IMR-90 (cell line): ENCODE measurements around the gene TOP2A. TPM values are rescaled to one million over a fixed set of nuclear protein-coding genes. Genes with fewer than 3 reads are reported as not detected.
A peak's percentile ranks its signal among the peaks of the same experiment; 100 is the strongest.

Experiments
- ATAC-seq: fragments of 200-7000 bp; cut with Tn5 transposase; 2 replicates; pipeline ENCODE4 v1.9.1; 2020; ENCODE audit warnings: low read depth, mild to moderate bottlenecking, moderate library complexity
- BruUV-seq: library from RNA; stranded (reverse); fragments of 400-500 nt; replicated peaks from 2 replicates; lab custom pipeline; 2021; lab: Mats Ljungman, UMichigan
- CTCF ChIA-PET: fragments of 300-600 bp; formaldehyde crosslinking; extraction: SDS; loops from one replicate; lab custom pipeline; 2021; ENCODE audit warnings: antibody characterized with exemption; lab: Yijun Ruan, JAX
- POLR2A ChIA-PET: fragments of 300-600 bp; sonication (Branson Sonifier 250); formaldehyde crosslinking; loops from one replicate; lab custom pipeline; 2022; ENCODE audit warnings: antibody characterized with exemption; ENCODE audit not compliant: unreplicated experiment; lab: Charles Lee
- DNase-seq: peaks from one replicate; pipeline ENCODE4 v3.0.0; 2013
- H2AFZ ChIP-seq: replicated peaks from 2 replicates; pipeline ENCODE3; 2013; ENCODE audit warnings: low read length, mild to moderate bottlenecking; ENCODE audit not compliant: poor library complexity
- H2AK5ac ChIP-seq: 2 replicates; pipeline ENCODE4 v1.6.1; 2013; ENCODE audit warnings: low read depth, low read length, inconsistent platforms
- H2AK9ac ChIP-seq: replicated peaks from 2 replicates; pipeline ENCODE3; 2013; ENCODE audit warnings: mild to moderate bottlenecking, low read depth, low read length, moderate library complexity; ENCODE audit not compliant: poor library complexity
- H2BK120ac ChIP-seq: 2 replicates; pipeline ENCODE4 v1.6.1; 2013; ENCODE audit warnings: low read depth, low read length, inconsistent platforms
- H2BK15ac ChIP-seq: 3 replicates; pipeline ENCODE4 v1.6.1; 2013; ENCODE audit warnings: low read depth, low read length, inconsistent platforms
- H2BK20ac ChIP-seq: 2 replicates; pipeline ENCODE4 v1.6.1; 2013; ENCODE audit warnings: low read depth, mild to moderate bottlenecking, inconsistent platforms, low read length, moderate library complexity
- H2BK5ac ChIP-seq: 2 replicates; pipeline ENCODE4 v1.6.1; 2013; ENCODE audit warnings: mild to moderate bottlenecking, low read depth, low read length, inconsistent platforms; ENCODE audit not compliant: poor library complexity, severe bottlenecking
- H3K14ac ChIP-seq: replicated peaks from 2 replicates; pipeline ENCODE4 v1.6.1; 2013; ENCODE audit warnings: low read depth, low read length, inconsistent platforms
- H3K18ac ChIP-seq: 2 replicates; pipeline ENCODE4 v1.6.1; 2013; ENCODE audit warnings: low read depth, low read length, control low read depth
- H3K23ac ChIP-seq: 2 replicates; pipeline ENCODE4 v1.6.1; 2013; ENCODE audit warnings: low read depth, low read length, inconsistent platforms
- H3K27ac ChIP-seq: 2 replicates; pipeline ENCODE4 v1.5.1; 2013; ENCODE audit warnings: mild to moderate bottlenecking, control low read depth, low read length; ENCODE audit not compliant: insufficient read depth
- H3K27me3 ChIP-seq: 2 replicates; pipeline ENCODE4 v1.6.1; 2013; ENCODE audit warnings: low read length; ENCODE audit not compliant: control insufficient read depth, insufficient read depth
- H3K36me3 ChIP-seq: 2 replicates; pipeline ENCODE4 v1.6.1; 2013; ENCODE audit warnings: low read length, mixed read lengths; ENCODE audit not compliant: control insufficient read depth, insufficient read depth
- H3K4ac ChIP-seq: 2 replicates; pipeline ENCODE4 v1.6.1; 2013; ENCODE audit warnings: low read depth, low read length, inconsistent platforms
- H3K4me1 ChIP-seq: 2 replicates; pipeline ENCODE4 v1.6.1; 2013; ENCODE audit warnings: low read length, mixed read lengths; ENCODE audit not compliant: control insufficient read depth, insufficient read depth
- H3K4me2 ChIP-seq: 2 replicates; pipeline ENCODE4 v1.6.1; 2013; ENCODE audit warnings: low read depth, mild to moderate bottlenecking, control low read depth, low read length, moderate library complexity
- H3K4me3 ChIP-seq: 2 replicates; pipeline ENCODE4 v1.5.1; 2013; ENCODE audit warnings: low read depth, mild to moderate bottlenecking, control low read depth, low read length, moderate library complexity; ENCODE audit not compliant: insufficient read depth
- H3K56ac ChIP-seq: 2 replicates; pipeline ENCODE4 v1.6.1; 2013; ENCODE audit warnings: low read length, inconsistent platforms; ENCODE audit not compliant: insufficient read depth; ENCODE audit errors: extremely low read depth
- H3K79me1 ChIP-seq, 2 experiments: 2 replicates each; pipeline ENCODE4 v1.6.1; 2013; ENCODE audit warnings: low read length in 2 of 2, inconsistent platforms in 1 of 2, low read depth in 1 of 2
- H3K9ac ChIP-seq: 2 replicates; pipeline ENCODE4 v1.6.1; 2013; ENCODE audit warnings: low read depth, low read length, control low read depth
- H3K9me1 ChIP-seq: 2 replicates; pipeline ENCODE4 v1.6.1; 2013; ENCODE audit warnings: low read length, inconsistent platforms; ENCODE audit not compliant: insufficient read depth
- H3K9me3 ChIP-seq: 2 replicates; pipeline ENCODE4 v1.6.1; 2013; ENCODE audit warnings: low read length; ENCODE audit not compliant: control insufficient read depth, insufficient read depth
- H4K20me1 ChIP-seq: 2 replicates; pipeline ENCODE4 v1.6.1; 2013; ENCODE audit warnings: low read length, inconsistent platforms; ENCODE audit not compliant: insufficient read depth
- H4K5ac ChIP-seq: 2 replicates; pipeline ENCODE4 v1.6.1; 2013; ENCODE audit warnings: mild to moderate bottlenecking, low read depth, low read length, control low read depth
- H4K8ac ChIP-seq, 2 experiments: 2 replicates each; pipeline ENCODE4 v1.6.1; 2013; ENCODE audit warnings: low read depth in 2 of 2, low read length in 2 of 2, control low read depth in 1 of 2, inconsistent platforms in 1 of 2
- H4K91ac ChIP-seq: 2 replicates; pipeline ENCODE4 v1.6.1; 2013; ENCODE audit warnings: low read depth, low read length, inconsistent platforms; ENCODE audit not compliant: insufficient read depth
- BHLHE40 ChIP-seq: fragments of 150-350 bp; IDR thresholded peaks from 2 replicates; pipeline ENCODE4 v1.6.1; 2016; ENCODE audit warnings: mild to moderate bottlenecking, low read depth, low read length
- CHD1 ChIP-seq: IDR thresholded peaks from 2 replicates; pipeline ENCODE4 v1.6.1; 2012; ENCODE audit warnings: low read depth, low read length, improper control_type of control experiment
- FOS ChIP-seq: fragments of 150-350 bp; IDR thresholded peaks from 2 replicates; pipeline ENCODE4 v1.6.1; 2016; ENCODE audit warnings: low read depth, low read length
- MAFK ChIP-seq: IDR thresholded peaks from 2 replicates; pipeline ENCODE4 v1.6.1; 2012; ENCODE audit warnings: low read depth, low read length, improper control_type of control experiment
- MAZ ChIP-seq: IDR thresholded peaks from 2 replicates; pipeline ENCODE4 v1.6.1; 2012; ENCODE audit warnings: low read depth, mild to moderate bottlenecking, low read length, improper control_type of control experiment, moderate library complexity, borderline replicate concordance
- MXI1 ChIP-seq: IDR thresholded peaks from 2 replicates; pipeline ENCODE4 v1.6.1; 2012; ENCODE audit warnings: low read depth, mild to moderate bottlenecking, low read length, moderate library complexity, borderline replicate concordance
- NFE2L2 ChIP-seq: fragments of 150-350 bp; IDR thresholded peaks from 2 replicates; pipeline ENCODE4 v1.6.1; 2016; ENCODE audit warnings: low read depth, mild to moderate bottlenecking, low read length
- POLR2A ChIP-seq: IDR thresholded peaks from 2 replicates; pipeline ENCODE4 v1.6.1; 2012; ENCODE audit warnings: mild to moderate bottlenecking, low read depth, low read length
- RAD21 ChIP-seq: IDR thresholded peaks from 2 replicates; pipeline ENCODE4 v1.6.1; 2012; ENCODE audit warnings: low read length, improper control_type of control experiment
- RFX5 ChIP-seq: IDR thresholded peaks from 2 replicates; pipeline ENCODE4 v1.8.0; 2012; ENCODE audit warnings: low read depth, mild to moderate bottlenecking, low read length, moderate library complexity
- SMC3 ChIP-seq: fragments of 150-350 bp; IDR thresholded peaks from 2 replicates; pipeline ENCODE4 v1.6.1; 2016; ENCODE audit warnings: low read depth, mild to moderate bottlenecking, antibody characterized with exemption, low read length, moderate library complexity
- WGBS, 2 experiments: methylation state at CpG; one replicate each; pipeline versions ENCODE4 v1.1.5 to v1.1.7; 2013; ENCODE audit warnings: missing lambda C conversion rate in 2 of 2; ENCODE audit not compliant: insufficient read length in 1 of 2; ENCODE audit errors: extremely low coverage in 2 of 2; 5-methylcytosine and 5-hydroxymethylcytosine counted together
- dilution Hi-C: fragments of 300-500 bp; cut with HindIII; formaldehyde crosslinking; loops from one replicate; pipeline ENCODE4 v1.14.3; 2018; ENCODE audit warnings: low sequenced_read_pairs; ENCODE audit not compliant: unreplicated experiment
- in situ Hi-C: fragments of 300-500 bp; cut with MboI; formaldehyde crosslinking; loops from 3 replicates; pipeline ENCODE4 v1.14.3; 2019; ENCODE audit warnings: low sequenced_read_pairs, inconsistent platforms, mixed read lengths
- intact Hi-C: fragments of 100-400 bp; cut with micrococcal nuclease; formaldehyde crosslinking; loops from 2 replicates; pipeline ENCODE4 v1.10.0; 2022
- polyA plus RNA-seq, 3 experiments: library from polyadenylated mRNA; depleted of rRNA; stranded (reverse); fragments of >200 nt; gene quantifications; 2 replicates each; pipeline ENCODE4 v1.2.3, GENCODE V29; 2012; ENCODE audit warnings: low replicate concordance in 1 of 3
- total RNA-seq: library from RNA; depleted of rRNA; stranded (reverse); fragments of >200 nt; gene quantifications from 2 replicates; pipeline ENCODE4 v1.2.3, GENCODE V29; 2012
- TF ChIP-seq, protein P1 (sequence below): conservative IDR thresholded peaks from 2 replicates; pipeline ENCODE4 v1.5.1; 2012; ENCODE audit warnings: mild to moderate bottlenecking, low read depth, low read length, improper control_type of control experiment
- TF ChIP-seq, protein P2 (sequence below): fragments of 150-350 bp; IDR thresholded peaks from 2 replicates; pipeline ENCODE4 v1.6.1; 2016; ENCODE audit warnings: low read depth, mild to moderate bottlenecking, low read length, moderate library complexity, borderline replicate concordance

The TOP2A gene
- total and polyA plus RNA-seq, 2 of the 4 experiments (the other 2 are of a cell fraction), result 43.4 to 68.5 TPM

DNA sequence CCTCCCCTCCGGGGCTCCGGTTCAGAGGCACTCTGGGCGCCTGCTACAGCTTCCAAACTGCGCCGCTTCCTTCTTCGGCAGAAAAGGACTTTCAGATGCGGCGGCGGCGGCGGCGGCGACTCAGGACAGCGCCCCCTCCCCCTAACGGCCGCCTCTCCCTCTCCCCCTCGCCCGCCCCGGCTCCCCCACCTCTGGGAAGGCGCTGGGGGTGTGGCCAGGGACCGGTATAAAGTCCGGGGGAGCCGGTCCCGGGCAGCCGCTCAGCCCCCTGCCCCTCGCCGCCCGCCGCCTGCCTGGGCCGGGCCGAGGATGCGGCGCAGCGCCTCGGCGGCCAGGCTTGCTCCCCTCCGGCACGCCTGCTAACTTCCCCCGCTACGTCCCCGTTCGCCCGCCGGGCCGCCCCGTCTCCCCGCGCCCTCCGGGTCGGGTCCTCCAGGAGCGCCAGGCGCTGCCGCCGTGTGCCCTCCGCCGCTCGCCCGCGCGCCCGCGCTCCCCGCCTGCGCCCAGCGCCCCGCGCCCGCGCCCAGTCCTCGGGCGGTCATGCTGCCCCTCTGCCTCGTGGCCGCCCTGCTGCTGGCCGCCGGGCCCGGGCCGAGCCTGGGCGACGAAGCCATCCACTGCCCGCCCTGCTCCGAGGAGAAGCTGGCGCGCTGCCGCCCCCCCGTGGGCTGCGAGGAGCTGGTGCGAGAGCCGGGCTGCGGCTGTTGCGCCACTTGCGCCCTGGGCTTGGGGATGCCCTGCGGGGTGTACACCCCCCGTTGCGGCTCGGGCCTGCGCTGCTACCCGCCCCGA is 25.7 kb upstream of the TOP2A start, which contains the start of gene IGFBP4:
Gene IGFBP4, plus strand, starts transcription at position 255 of the 792 bp plus-strand sequence. Its CDS starts 286 bp downstream, at position 541.
- Histone ChIP-seq H3K4me2 (peak within 1 kb of the TSS; percentile 87), H4K20me1 (peaks cover 46% of the 10 kb centered on the region), H3K56ac (peak within 1 kb of the TSS; percentile 84), H4K91ac (peak within 1 kb of the TSS; percentile 85), H2BK120ac (peak within 1 kb of the TSS; percentile 76), H3K9me3 (no peaks in the 10 kb centered on the region), H4K8ac (peak within 1 kb of the TSS; percentile 56 to 95), H2AK9ac (peak within 1 kb of the TSS; percentile 92), H3K9me1 (peaks cover 11% of the 10 kb centered on the region), H3K23ac (peak within 1 kb of the TSS; percentile 84), H2BK15ac (peak within 1 kb of the TSS; percentile 25; the same call in 2 of the 3 replicates), H4K5ac (peak within 1 kb of the TSS; percentile 82), H2AK5ac (peak within 1 kb of the TSS; percentile 80), H2AFZ (peak within 1 kb of the TSS; percentile 90), H3K4me3 (peak within 1 kb of the TSS; percentile 98), H3K14ac (peak within 1 kb of the TSS; percentile 96), H3K79me1 (peaks cover 6 to 49% of the 10 kb centered on the region in 2 experiments; a peak in 2 of 4 replicates), H3K36me3 (peaks cover 30% of the 10 kb centered on the region), H3K27me3 (no peaks in the 10 kb centered on the region), H3K4ac (peak within 1 kb of the TSS; percentile 81), H3K27ac (peak within 1 kb of the TSS; percentile 80), H2BK20ac (peak within 1 kb of the TSS; percentile 14; the same call in 1 of the 2 replicates), H3K9ac (peak within 1 kb of the TSS; percentile 98), H3K18ac (peak within 1 kb of the TSS; percentile 86), H3K4me1 (peaks cover 20% of the 10 kb centered on the region), H2BK5ac (peak within 1 kb of the TSS; percentile 76)
- intact Hi-C loops (loop anchor here (1.0 kb wide), 1 partner anchor 90 kb away; no protein-coding TSS in a partner anchor), dilution Hi-C loops (no loop called here), in situ Hi-C loops (loop anchor here (5.0 kb wide), 1 partner anchor 89 kb away; no protein-coding TSS in a partner anchor)
- DNase-seq (peak; percentile 71), ATAC-seq (peak; percentile 84)
- TSS peak; percentile 96 for BruUV-seq
- ChIA-PET POLR2A (interaction anchor here (0.6 to 1.6 kb wide), 8 partner anchors 26 to 159 kb away, joined by 3 to 5 read pairs (median 4); partner anchors contain the start of gene TOP2A), CTCF (interaction anchor here (0.6 to 2.4 kb wide), 3 partner anchors 33 to 117 kb away, joined by 3 to 11 read pairs (median 3); no protein-coding TSS in a partner anchor)
- WGBS, 2 experiments, result 1% methylated on average over 62 of the region's 98 CpGs; no CpG with 5 or more reads in 1 of the 2 experiments
- peak; percentile 68; the same call in 1 of the 2 replicates for TF ChIP-seq MAZ
- no peak for TF ChIP-seq FOS
- TF ChIP-seq, protein P1, sequence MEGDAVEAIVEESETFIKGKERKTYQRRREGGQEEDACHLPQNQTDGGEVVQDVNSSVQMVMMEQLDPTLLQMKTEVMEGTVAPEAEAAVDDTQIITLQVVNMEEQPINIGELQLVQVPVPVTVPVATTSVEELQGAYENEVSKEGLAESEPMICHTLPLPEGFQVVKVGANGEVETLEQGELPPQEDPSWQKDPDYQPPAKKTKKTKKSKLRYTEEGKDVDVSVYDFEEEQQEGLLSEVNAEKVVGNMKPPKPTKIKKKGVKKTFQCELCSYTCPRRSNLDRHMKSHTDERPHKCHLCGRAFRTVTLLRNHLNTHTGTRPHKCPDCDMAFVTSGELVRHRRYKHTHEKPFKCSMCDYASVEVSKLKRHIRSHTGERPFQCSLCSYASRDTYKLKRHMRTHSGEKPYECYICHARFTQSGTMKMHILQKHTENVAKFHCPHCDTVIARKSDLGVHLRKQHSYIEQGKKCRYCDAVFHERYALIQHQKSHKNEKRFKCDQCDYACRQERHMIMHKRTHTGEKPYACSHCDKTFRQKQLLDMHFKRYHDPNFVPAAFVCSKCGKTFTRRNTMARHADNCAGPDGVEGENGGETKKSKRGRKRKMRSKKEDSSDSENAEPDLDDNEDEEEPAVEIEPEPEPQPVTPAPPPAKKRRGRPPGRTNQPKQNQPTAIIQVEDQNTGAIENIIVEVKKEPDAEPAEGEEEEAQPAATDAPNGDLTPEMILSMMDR, result peak; percentile 54
- TF ChIP-seq, protein P2, sequence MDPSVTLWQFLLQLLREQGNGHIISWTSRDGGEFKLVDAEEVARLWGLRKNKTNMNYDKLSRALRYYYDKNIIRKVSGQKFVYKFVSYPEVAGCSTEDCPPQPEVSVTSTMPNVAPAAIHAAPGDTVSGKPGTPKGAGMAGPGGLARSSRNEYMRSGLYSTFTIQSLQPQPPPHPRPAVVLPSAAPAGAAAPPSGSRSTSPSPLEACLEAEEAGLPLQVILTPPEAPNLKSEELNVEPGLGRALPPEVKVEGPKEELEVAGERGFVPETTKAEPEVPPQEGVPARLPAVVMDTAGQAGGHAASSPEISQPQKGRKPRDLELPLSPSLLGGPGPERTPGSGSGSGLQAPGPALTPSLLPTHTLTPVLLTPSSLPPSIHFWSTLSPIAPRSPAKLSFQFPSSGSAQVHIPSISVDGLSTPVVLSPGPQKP, result no peak
- TF ChIP-seq RAD21, result peak; percentile 49
- no peak for TF ChIP-seq RFX5
- no peak for TF ChIP-seq MAFK
- peak; percentile 94 for TF ChIP-seq POLR2A
- TF ChIP-seq BHLHE40, result no peak
- TF ChIP-seq MXI1, result peak; percentile 81; the same call in 1 of the 2 replicates
- no peak; the same call in 1 of the 2 replicates for TF ChIP-seq CHD1
- TF ChIP-seq SMC3, result peak; percentile 55
- TF ChIP-seq NFE2L2, result no peak
